Measurements from ENCODE around the gene SLC6A19.

Gene SLC6A19

DNA sequence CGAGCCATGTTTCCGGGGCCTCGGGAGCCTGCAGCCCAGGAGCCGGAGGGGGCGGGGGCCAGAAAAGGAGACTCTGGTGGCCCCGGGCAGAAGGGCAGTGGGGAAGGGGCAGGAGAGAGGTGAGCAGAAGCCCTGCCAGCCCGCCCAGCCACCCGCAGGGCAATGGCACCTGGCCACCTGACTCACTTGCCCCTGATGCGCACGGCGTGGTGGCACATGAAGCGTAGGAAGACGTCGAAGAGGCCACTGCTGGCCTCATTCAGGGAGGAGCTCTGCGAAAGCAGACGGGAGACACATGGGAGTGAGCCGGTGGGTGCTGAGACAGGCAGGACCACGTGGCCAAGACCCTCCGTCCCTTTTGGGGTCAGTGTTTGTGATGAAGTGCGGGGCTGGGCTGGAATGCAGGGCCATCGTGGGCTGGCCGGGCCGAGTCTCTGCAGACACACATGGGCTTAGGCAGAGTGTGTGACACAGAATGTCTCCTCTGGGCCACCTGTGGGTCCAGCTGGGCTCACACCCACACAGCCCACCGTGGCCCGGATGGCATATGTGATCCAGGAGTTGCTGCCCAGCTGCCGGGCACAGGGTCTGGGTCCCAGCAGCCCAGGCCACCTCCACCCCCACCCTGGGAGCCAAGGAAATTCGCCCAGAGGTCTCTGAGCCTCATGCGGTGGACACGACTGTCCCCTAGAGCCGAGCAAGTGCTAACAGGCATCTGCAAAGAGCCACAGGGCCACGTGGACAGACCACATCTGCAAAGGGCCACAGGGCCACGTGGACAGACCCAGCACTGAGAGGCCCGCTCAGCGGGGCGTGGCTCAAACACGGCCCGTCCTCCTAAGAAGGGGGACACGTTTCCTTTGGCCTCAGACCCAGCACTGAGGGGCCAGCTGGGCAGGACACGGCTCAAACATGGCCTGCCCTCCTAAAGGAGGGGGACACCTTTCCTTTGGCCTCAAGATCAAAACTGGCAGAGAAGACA, 69.8 kb downstream of the SLC6A19 start:
- DNase-seq = no peak

DNA sequence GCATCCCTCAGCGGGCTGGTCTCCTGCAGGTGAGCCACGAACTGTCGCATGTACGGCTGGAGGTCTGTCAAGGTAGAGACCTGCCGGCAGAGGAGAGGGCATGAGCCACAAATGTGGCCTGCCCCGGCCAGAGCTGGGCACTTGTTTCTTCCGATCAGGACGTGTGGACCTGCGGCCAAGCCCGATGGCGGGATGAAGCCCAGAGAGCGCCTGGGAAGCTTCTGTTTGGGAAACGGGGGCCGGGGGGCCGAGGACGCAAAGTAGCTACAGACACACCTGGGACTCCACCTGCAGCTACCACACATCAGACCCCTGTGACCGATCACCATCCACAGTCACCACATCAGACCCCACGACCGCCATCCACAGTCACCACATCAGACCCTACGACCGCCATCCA, 70.8 kb downstream of the SLC6A19 start:
- no peak for DNase-seq

DNA sequence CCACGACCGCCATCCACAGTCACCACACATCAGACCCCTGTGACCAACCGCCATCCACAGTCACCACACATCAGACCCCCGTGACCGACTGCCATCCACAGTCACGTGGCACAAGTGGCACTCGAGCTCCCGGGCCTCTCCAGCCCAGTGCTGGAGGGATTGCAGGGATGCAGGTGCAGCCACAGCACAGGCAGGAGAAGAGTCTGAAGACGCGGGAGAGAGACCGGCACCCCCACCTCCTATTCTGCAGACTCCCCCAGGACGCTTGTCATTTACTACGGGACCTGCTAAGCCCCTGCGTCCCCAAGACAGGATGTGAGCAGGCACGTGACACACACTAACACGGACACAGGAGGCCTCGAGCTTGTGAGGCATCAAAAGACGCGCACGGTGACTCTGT, 72.3 kb downstream of the SLC6A19 start:
- no peak for DNase-seq

DNA sequence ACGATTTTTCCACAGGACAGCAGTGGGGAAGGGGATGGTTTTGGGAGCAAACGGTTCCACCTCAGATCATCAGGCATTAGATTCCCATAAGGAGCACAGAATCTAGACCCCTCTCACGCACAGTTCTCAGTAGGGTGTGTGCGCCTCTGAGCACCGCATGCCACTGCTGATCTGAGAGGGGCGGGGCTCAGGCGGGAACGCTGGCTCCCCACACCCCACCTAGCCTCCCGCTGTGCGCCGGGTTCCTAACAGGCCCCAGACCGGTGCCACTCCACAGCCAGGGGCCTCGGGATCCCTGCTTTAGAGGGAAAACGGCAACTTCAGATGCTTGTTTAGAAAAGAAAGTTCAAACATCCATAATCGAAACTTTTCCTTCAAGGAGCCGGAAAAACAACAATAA, 73.1 kb downstream of the SLC6A19 start:
- no peak for DNase-seq
